ENCODE results near the gene F2RL3. TPM values are rescaled to one million over a fixed set of nuclear protein-coding genes. Genes with fewer than 3 reads are reported as not detected.

The F2RL3 gene
- total RNA-seq, 4 donors from 2014 or later = 2.5 to 6.5 (median 5.0) TPM

DNA sequence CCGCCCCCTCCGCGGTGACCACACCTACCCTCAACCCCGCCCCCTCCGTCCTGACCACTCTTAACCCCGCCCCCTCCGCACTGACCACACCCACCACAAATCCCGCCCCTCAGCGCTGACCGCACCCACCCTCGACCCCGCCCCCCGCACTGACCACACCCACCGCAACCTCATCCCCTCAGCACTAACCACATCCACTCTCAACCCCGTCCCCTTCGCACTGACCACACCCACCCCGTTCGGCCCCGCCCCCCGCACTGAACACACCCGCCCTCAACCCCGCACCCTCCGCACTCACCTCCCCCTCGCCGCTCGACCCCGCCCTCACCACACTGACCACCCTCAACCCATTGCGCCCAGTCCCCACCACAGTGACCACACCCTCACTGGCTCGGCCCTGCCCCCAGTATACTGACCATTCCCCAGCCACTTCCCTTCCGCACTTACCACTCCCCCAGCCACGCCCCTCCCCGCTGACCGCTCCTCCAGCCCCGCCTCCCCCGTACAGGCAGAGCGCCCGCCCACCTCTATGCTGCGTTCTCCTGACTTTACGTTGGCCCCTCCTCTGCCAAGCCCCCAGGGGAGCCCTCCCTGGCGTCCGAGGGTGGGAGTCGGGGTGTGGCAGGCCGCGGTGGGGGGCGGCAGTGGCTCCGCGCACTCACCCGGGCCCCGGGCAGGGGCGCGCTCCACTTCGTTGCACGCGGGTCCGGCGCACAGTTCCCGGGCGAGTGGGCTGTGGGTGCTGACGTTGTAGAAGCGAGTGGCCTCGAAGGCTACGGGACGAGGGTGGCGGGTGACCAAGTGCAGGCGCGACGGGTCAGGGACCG lies 8.4 kb downstream of the F2RL3 start:
- H3K4me1 ChIP-seq = peaks cover 13 to 38% (median 32%) of the 10 kb centered on the region in 4 donors
- H3K36me3 ChIP-seq = peaks cover 0 to under 1% (median 0%) of the 10 kb centered on the region in 4 donors
- WGBS = 2% methylated on average over 21 of the region's 68 CpGs
- DNase-seq (ENCODE audit: extremely low spot score) = peak; percentile 99
- peak overlapping the region; percentile 76 to 88 (median 84) for H3K27ac ChIP-seq (replicated peaks in 1 of 4)
- H3K4me3 ChIP-seq = peak overlapping the region; percentile 60 to 73 (median 66)
- H3K27me3 ChIP-seq = peaks cover 0 to 10% (median 0%) of the 10 kb centered on the region in 4 donors
- intact Hi-C loops (cut with DNase I) = no loop called here
- H3K9me3 ChIP-seq = no peaks in the 10 kb centered on the region
- TF ChIP-seq EP300 (IDR thresholded peaks at IDR 0.05) (no peak), POLR2AphosphoS5 (IDR thresholded peaks at IDR 0.05) (peak; percentile 61 to 75)

DNA sequence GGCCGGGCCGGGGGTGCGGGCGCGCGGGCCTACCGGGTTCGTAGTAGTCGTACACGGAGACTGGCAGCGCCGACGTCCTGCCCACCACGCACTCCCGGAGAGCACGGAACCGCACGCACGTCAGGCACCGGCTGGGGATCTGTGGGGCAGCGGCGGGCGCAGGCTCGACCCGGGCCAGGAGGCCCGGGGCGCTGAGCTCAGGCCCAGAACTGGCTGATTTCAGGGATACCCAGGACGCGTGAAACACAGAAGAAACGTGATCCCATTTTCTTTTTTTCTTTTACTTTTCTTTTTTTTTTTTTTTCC lies 9.0 kb downstream of the F2RL3 start:
- Histone ChIP-seq H3K9me3 (no peaks in the 10 kb centered on the region), H3K4me3 (peak overlapping the region; percentile 60 to 73 (median 66)), H3K4me1 (peaks cover 13 to 38% (median 32%) of the 10 kb centered on the region in 4 donors), H3K27ac (replicated peaks in 1 of 4) (peak overlapping the region; percentile 76 to 88 (median 84)), H3K27me3 (peaks cover 0 to 10% (median 2%) of the 10 kb centered on the region in 4 donors), H3K36me3 (peaks cover 0 to 5% (median 0%) of the 10 kb centered on the region in 4 donors)
- no peak for TF ChIP-seq EP300 (IDR thresholded peaks at IDR 0.05)
- TF ChIP-seq, protein P1, sequence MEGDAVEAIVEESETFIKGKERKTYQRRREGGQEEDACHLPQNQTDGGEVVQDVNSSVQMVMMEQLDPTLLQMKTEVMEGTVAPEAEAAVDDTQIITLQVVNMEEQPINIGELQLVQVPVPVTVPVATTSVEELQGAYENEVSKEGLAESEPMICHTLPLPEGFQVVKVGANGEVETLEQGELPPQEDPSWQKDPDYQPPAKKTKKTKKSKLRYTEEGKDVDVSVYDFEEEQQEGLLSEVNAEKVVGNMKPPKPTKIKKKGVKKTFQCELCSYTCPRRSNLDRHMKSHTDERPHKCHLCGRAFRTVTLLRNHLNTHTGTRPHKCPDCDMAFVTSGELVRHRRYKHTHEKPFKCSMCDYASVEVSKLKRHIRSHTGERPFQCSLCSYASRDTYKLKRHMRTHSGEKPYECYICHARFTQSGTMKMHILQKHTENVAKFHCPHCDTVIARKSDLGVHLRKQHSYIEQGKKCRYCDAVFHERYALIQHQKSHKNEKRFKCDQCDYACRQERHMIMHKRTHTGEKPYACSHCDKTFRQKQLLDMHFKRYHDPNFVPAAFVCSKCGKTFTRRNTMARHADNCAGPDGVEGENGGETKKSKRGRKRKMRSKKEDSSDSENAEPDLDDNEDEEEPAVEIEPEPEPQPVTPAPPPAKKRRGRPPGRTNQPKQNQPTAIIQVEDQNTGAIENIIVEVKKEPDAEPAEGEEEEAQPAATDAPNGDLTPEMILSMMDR (IDR thresholded peaks at IDR 0.05) = no peak
- TF ChIP-seq POLR2A (IDR thresholded peaks at IDR 0.05; ENCODE audit: low read depth) = no peak
- no peak for TF ChIP-seq POLR2AphosphoS5 (IDR thresholded peaks at IDR 0.05)
- 21% methylated on average over 12 of the region's 30 CpGs for WGBS
- no peak for DNase-seq (ENCODE audit: extremely low spot score)
- intact Hi-C loops (cut with DNase I) = no loop called here

DNA sequence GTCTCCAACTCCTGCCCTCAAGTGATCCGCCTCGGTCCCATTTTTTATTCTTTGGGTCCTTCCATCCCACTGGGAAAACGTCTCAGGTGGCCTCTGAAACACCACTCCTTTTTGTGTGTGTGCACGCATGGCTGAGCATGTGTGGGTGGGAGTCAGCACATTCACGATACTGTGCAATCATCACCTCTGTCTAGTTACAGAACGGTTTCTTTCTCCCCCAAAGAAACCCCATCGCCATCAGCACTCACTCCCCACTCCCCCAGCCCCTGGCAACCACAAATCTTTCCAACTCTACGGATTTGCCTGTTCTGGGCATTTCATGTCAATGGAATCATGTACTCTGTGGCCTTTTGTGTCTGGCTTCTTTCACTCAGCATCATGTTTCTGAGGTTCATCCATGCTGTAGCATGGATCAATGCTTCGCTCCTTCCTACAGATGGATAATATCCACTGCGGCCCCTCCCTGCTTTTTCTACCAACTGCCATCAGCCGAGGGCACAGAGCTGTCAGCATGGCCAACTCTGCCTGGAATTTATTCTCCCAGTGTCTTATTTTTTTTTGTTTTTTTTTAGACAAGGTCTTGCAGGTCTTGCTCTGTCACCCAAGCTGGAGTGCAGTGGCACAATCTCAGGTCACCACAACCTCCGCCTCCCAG lies 9.7 kb downstream of the F2RL3 start:
- Histone ChIP-seq H3K36me3 (peaks cover 0 to 10% (median 0%) of the 10 kb centered on the region in 4 donors), H3K27me3 (peaks cover 0 to 11% (median 5%) of the 10 kb centered on the region in 4 donors), H3K27ac (replicated peaks in 1 of 4) (no peak overlapping the region), H3K4me3 (peak overlapping the region in 1 of 4 donors; percentile 64), H3K4me1 (peaks cover 13 to 33% (median 31%) of the 10 kb centered on the region in 4 donors), H3K9me3 (no peaks in the 10 kb centered on the region)
- 97% methylated on average over 12 of the region's 12 CpGs for WGBS
- intact Hi-C loops (cut with DNase I) = no loop called here
- DNase-seq (ENCODE audit: extremely low spot score) = no peak
- TF ChIP-seq EP300 (IDR thresholded peaks at IDR 0.05) = no peak
- no peak for TF ChIP-seq POLR2AphosphoS5 (IDR thresholded peaks at IDR 0.05)
- TF ChIP-seq, protein P1 (IDR thresholded peaks at IDR 0.05) = no peak
- no peak for TF ChIP-seq POLR2A (IDR thresholded peaks at IDR 0.05; ENCODE audit: low read depth)

DNA sequence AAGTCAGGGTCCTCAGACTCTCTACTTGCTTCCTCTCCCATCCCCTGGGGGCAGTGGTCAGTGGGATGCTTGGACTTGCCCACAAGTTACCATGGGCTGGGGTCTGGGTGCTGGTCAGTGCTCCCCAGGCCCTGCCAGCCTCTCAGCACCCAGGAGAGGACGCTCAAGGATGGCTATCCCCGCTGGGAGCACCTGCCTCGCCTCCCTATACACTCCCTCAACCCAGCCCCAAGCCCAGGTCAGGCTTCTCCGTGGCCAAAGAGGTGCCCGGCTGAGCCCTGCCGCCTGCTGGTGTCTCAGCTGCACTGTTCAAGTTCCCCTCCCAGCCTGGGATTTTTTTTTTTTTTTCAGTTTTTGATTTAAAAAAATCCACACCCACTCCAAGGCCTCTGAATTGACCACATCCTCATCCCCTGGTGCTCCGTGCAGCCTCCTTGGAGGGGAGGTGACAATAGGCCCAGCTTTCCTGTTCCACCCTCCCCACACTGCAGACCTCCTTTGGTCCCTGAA lies 10.8 kb downstream of the F2RL3 start:
- H3K27ac ChIP-seq (replicated peaks in 1 of 4) = no peak overlapping the region
- WGBS = 53% methylated on average over 5 of the region's 7 CpGs
- H3K9me3 ChIP-seq = no peaks in the 10 kb centered on the region
- H3K4me3 ChIP-seq = no peak overlapping the region
- TF ChIP-seq, protein P1 (IDR thresholded peaks at IDR 0.05) = peak; percentile 9 to 42 (median 21)
- no peak for TF ChIP-seq POLR2AphosphoS5 (IDR thresholded peaks at IDR 0.05)
- intact Hi-C loops (cut with DNase I) = no loop called here
- peaks cover 0 to 22% (median 5%) of the 10 kb centered on the region in 4 donors for H3K27me3 ChIP-seq
- peaks cover 13 to 28% (median 26%) of the 10 kb centered on the region in 4 donors for H3K4me1 ChIP-seq
- H3K36me3 ChIP-seq = peaks cover 0 to 21% (median 0%) of the 10 kb centered on the region in 4 donors
- DNase-seq (ENCODE audit: extremely low spot score) = no peak

Measured in esophagus muscularis mucosa (tissue), 4 donors.